ENCODE data around the gene CBX8. TPM values are rescaled to one million over a fixed set of nuclear protein-coding genes. Genes with fewer than 3 reads are reported as not detected.
"Not testable (repeated sequence)": the region's sequence is repeated elsewhere in the genome, so short reads cannot be mapped to it uniquely, and the experiment has no call there.

Gene CBX8
- total RNA-seq, 4 donors from 2014 or later, result 2.3 to 6.4 (median 3.1) TPM

DNA sequence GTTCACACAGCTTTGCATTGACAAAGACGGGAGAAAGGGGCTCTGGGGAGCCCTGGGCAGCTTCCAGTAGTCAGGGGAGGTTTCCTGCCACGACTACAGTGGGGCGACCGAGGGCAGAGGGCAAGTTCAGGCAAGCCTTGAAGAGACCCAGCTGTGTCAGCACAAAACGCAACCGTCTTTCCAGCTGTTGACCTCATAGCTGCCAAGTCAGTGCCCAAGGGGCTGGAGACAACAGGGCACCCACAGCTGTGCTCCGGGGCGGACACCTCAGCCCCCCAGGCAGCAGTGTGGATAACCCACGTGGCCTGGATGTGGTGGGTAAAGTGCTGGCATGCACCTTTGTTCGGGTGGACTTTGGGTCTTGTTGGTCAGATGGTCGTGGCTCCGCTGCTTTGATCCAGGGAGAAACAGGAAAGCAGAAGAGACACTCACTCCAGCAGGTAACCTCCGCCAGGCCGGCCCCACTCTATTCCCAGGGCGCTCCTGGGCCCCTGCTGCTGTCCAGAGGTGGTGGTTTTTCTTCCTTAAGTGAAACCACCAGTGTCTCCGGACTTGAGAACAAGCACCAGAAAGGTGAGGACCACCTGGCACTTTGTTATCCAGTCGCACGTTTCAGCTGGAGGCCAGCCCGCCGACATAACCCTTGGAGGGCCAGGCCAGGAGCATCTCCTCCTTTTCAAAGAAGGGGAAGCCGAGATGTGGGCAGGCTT lies 36.5 kb downstream of the CBX8 start:
- H3K27ac ChIP-seq, result no peak overlapping the region
- no peaks in the 10 kb centered on the region for H3K36me3 ChIP-seq
- TF ChIP-seq EP300 (IDR thresholded peaks at IDR 0.05) (no peak), POLR2AphosphoS5 (IDR thresholded peaks at IDR 0.05) (no peak), POLR2A (IDR thresholded peaks at IDR 0.05) (no peak), CTCF (IDR thresholded peaks at IDR 0.05) (no peak)
- H3K9me3 ChIP-seq, result no peaks in the 10 kb centered on the region
- no peak overlapping the region for H3K4me3 ChIP-seq
- 72% methylated on average over 5 of the region's 21 CpGs for WGBS
- no peaks in the 10 kb centered on the region for H3K4me1 ChIP-seq
- H3K27me3 ChIP-seq, result peaks cover 14% of the 10 kb centered on the region
- DNase-seq (ENCODE audit: low spot score in 2 of 2), result no peak

- 95% methylated on average over 6 of the region's 6 CpGs for WGBS
Measured at GRCh38 chr17:79758271-79758670, 38.6 kb downstream of the CBX8 start.

DNA sequence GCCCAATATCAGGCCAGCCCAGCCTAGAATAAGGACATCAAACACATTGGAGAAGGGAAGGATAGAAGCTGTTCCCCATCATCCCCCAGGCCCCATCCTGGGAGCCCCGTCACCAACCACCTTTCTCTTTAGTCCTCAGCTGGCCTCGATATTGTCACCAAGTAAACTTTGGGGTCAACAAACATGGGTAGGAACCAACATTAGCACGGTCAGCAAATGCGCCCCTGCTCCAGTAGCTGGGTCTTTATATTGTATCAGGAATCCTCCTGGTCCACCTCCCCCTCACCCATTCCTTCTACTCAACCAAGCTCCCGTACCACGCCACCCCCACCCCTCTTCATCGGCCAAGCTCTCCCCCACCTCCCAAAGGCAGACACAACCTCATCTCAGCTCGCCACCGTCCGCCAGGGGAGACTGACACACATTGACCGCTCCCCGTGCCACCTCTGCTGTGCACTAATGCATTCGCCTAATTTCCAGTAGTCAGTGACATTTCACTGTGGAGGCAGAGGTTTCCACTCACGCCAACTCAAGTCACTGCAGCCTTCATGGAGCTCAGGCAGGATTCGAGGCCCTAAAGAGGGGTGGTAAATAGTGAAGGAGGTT lies 39.6 kb downstream of the CBX8 start:
- H3K36me3 ChIP-seq, result no peaks in the 10 kb centered on the region
- H3K4me1 ChIP-seq, result no peaks in the 10 kb centered on the region
- no peaks in the 10 kb centered on the region for H3K9me3 ChIP-seq
- TF ChIP-seq POLR2A (IDR thresholded peaks at IDR 0.05), result no peak
- no peak for TF ChIP-seq CTCF (IDR thresholded peaks at IDR 0.05)
- no peak for DNase-seq (ENCODE audit: low spot score in 2 of 2)
- WGBS, result 94% methylated on average over 15 of the region's 15 CpGs
- no peak overlapping the region for H3K4me3 ChIP-seq
- peaks cover 37% of the 10 kb centered on the region for H3K27me3 ChIP-seq
- H3K27ac ChIP-seq, result no peak overlapping the region

More at GRCh38 chr17:79758271-79758670, 38.6 kb downstream of the CBX8 start:
- Histone ChIP-seq H3K27me3 (peaks cover 27% of the 10 kb centered on the region), H3K4me3 (no peak overlapping the region), H3K4me1 (no peaks in the 10 kb centered on the region), H3K27ac (no peak overlapping the region), H3K36me3 (no peaks in the 10 kb centered on the region), H3K9me3 (no peaks in the 10 kb centered on the region)
- TF ChIP-seq POLR2AphosphoS5 (IDR thresholded peaks at IDR 0.05), result no peak
- no peak for TF ChIP-seq EP300 (IDR thresholded peaks at IDR 0.05)
- no peak for TF ChIP-seq CTCF (IDR thresholded peaks at IDR 0.05)
- no peak for TF ChIP-seq POLR2A (IDR thresholded peaks at IDR 0.05)
- DNase-seq (ENCODE audit: low spot score in 2 of 2), result no peak

DNA sequence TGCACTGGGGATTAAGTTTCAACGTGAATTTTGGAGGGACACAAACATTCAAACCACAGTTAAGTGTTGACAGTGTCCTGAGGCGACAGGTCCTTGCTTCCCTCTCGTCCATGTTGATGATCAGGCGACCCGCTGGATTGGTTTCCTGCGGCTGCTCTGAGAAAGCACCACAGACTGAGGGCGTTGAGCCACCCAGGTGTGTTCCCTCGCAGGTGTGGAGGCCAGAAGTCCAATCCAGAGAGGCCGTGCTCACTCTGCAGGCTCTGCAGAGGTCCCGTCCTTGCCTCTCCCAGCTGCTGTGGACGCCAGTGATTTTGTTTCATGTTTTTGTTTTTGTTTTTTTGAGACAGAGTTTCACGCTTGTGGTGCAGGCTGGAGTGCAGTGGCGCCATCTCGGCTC lies 41.3 kb downstream of the CBX8 start:
- TF ChIP-seq POLR2A (IDR thresholded peaks at IDR 0.05), result no peak
- no peaks in the 10 kb centered on the region for H3K36me3 ChIP-seq
- H3K4me3 ChIP-seq, result no peak overlapping the region
- no peak overlapping the region for H3K27ac ChIP-seq
- H3K9me3 ChIP-seq, result no peaks in the 10 kb centered on the region
- H3K4me1 ChIP-seq, result no peaks in the 10 kb centered on the region
- DNase-seq (ENCODE audit: low spot score in 2 of 2), result no peak
- peaks cover 54% of the 10 kb centered on the region for H3K27me3 ChIP-seq
- WGBS, result 85% methylated on average over 14 of the region's 14 CpGs

GRCh38 chr17:79754903-79755302 lies 42.0 kb downstream of the CBX8 start:
- not testable (repeated sequence) for H3K27ac ChIP-seq; H3K9me3 ChIP-seq; DNase-seq (ENCODE audit: low spot score in 2 of 2); H3K4me1 ChIP-seq; H3K36me3 ChIP-seq; H3K4me3 ChIP-seq
- H3K27me3 ChIP-seq, result peaks cover 57% of the 10 kb centered on the region
- WGBS, result 91% methylated on average over 9 of the region's 9 CpGs

DNA sequence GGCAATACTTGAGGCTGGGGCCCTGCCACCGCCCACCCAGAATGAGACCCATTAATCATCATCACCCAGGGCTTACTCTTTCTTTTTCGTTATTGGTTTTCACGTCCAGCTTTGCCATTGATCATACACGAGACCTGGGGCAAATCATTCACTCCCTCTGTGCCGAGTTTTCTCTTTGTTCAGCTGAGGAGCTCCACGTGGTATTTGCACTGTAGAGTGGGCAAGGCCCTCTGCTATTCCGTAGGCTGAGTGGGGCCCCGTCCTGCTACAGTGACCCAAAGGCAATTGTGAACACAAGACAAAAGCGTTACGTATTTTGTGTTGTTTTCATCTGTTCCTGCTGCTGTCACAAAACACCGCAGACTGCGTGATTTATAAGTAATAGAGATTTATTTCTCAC lies 42.5 kb downstream of the CBX8 start:
- 80% methylated on average over 12 of the region's 12 CpGs for WGBS
- Histone ChIP-seq H3K4me3 (no peak overlapping the region), H3K4me1 (no peaks in the 10 kb centered on the region), H3K36me3 (no peaks in the 10 kb centered on the region), H3K9me3 (no peaks in the 10 kb centered on the region), H3K27me3 (peaks cover 62% of the 10 kb centered on the region), H3K27ac (no peak overlapping the region)
- TF ChIP-seq CTCF (IDR thresholded peaks at IDR 0.05) (no peak), POLR2AphosphoS5 (IDR thresholded peaks at IDR 0.05) (no peak), EP300 (IDR thresholded peaks at IDR 0.05) (no peak), POLR2A (IDR thresholded peaks at IDR 0.05) (no peak)
- no peak for DNase-seq (ENCODE audit: low spot score in 2 of 2)
